GM23338 (cell line): ENCODE results near the gene NSUN3.

Experiments used
- CTCF ChIP-seq, 2 experiments: fragments of 200-600 bp in 1 of 2; sonication (generic) in 1 of 2; conservative IDR thresholded peaks; 2 replicates each; pipeline versions ENCODE4 v1.5.1 to v1.6.1; 2016 to 2017; ENCODE audit warnings: antibody characterized with exemption in 2 of 2, low read depth in 2 of 2, mild to moderate bottlenecking in 2 of 2, moderate library complexity in 1 of 2
- ETS1 ChIP-seq: IDR thresholded peaks from 2 replicates; pipeline ENCODE4 v1.6.1; 2016; ENCODE audit warnings: antibody characterized with exemption
- EZH2phosphoT487 ChIP-seq: fragments of 200-600 bp; sonication (generic); IDR thresholded peaks from one replicate; pipeline ENCODE4 v1.8.1; 2018; ENCODE audit warnings: antibody characterized with exemption; ENCODE audit not compliant: unreplicated experiment
- POLR2AphosphoS5 ChIP-seq: IDR thresholded peaks from 2 replicates; pipeline ENCODE4 v1.6.1; 2016; ENCODE audit warnings: antibody characterized with exemption, low read depth
- TF ChIP-seq, protein P1 (sequence below): IDR thresholded peaks from one replicate; pipeline ENCODE4 v1.6.1; 2018; ENCODE audit warnings: antibody characterized with exemption; ENCODE audit not compliant: unreplicated experiment

DNA sequence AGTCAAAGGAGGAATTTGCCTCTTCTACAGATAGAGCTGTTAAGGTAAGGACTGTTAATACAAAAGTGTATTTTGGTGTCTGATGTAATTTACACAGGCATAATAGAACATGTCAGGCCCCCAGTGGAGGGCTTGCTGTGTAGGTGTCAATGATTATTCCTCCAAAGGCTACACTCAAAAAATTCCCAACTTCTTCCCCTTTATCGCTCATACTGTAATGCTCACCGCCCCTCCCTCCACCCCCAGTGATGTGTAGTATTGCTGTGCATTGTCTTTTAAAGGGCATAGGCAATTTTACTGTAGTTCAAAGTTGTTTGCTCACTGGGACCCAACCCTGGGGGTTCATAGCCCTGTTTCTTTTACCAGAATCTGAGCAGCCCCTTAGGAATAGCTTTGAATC lies 32.2 kb downstream of the NSUN3 start:
- TF ChIP-seq ETS1 (no peak), POLR2AphosphoS5 (no peak), EZH2phosphoT487 (no peak), CTCF (conservative IDR thresholded peaks at IDR 0.05; ENCODE audit: low read depth in 2 of 2) (no peak)
- TF ChIP-seq, protein P1, sequence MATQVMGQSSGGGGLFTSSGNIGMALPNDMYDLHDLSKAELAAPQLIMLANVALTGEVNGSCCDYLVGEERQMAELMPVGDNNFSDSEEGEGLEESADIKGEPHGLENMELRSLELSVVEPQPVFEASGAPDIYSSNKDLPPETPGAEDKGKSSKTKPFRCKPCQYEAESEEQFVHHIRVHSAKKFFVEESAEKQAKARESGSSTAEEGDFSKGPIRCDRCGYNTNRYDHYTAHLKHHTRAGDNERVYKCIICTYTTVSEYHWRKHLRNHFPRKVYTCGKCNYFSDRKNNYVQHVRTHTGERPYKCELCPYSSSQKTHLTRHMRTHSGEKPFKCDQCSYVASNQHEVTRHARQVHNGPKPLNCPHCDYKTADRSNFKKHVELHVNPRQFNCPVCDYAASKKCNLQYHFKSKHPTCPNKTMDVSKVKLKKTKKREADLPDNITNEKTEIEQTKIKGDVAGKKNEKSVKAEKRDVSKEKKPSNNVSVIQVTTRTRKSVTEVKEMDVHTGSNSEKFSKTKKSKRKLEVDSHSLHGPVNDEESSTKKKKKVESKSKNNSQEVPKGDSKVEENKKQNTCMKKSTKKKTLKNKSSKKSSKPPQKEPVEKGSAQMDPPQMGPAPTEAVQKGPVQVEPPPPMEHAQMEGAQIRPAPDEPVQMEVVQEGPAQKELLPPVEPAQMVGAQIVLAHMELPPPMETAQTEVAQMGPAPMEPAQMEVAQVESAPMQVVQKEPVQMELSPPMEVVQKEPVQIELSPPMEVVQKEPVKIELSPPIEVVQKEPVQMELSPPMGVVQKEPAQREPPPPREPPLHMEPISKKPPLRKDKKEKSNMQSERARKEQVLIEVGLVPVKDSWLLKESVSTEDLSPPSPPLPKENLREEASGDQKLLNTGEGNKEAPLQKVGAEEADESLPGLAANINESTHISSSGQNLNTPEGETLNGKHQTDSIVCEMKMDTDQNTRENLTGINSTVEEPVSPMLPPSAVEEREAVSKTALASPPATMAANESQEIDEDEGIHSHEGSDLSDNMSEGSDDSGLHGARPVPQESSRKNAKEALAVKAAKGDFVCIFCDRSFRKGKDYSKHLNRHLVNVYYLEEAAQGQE, result no peak
